ENCODE data around the gene MTRFR.

- TF ChIP-seq SPI1 (IDR thresholded peaks at IDR 0.05; ENCODE audit: low read depth, low read length) = no peak
- TF ChIP-seq POLR2A (IDR thresholded peaks at IDR 0.05; ENCODE audit: low read depth, low read length) = no peak
- no peak for TF ChIP-seq POLR2AphosphoS5 (IDR thresholded peaks at IDR 0.05; ENCODE audit: low read depth, low read length)
- TF ChIP-seq TAF1 (IDR thresholded peaks at IDR 0.05; ENCODE audit: low read depth, low read length) = no peak
Measured at GRCh38 chr12:123233505-123234308, 471 bp downstream of the MTRFR start.
